Kidney tubule cell (primary cell): ENCODE data around the gene SLC5A12.

ENCODE experiments used
- DNase-seq: peaks from one replicate; pipeline ENCODE4 v3.0.0-alpha.2; 2018; ENCODE audit warnings: low spot score

The SLC5A12 gene

DNA sequence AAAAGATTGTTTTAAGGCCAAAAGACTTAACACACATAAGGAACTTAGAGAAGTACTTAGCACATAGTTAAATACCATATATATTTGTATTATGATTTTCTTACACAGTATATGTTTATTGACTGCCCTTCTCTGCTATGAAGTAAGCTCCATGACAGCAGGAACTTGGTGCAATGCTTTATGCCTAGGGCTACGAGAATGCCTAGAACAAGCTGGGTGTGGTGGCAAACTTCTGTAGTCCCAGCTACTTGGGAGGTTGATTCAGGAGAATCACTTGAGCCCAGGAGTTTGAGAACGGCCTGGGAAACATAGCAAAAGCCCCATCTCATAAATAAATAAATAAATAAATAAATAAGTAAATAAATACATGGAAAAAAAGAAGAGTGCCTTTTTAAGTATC lies 1.9 kb downstream of the SLC5A12 start:
- DNase-seq: no peak

- no peak for DNase-seq
Observed at GRCh38 chr11:26719289-26719973, 2.4 kb downstream of the SLC5A12 start.

DNA sequence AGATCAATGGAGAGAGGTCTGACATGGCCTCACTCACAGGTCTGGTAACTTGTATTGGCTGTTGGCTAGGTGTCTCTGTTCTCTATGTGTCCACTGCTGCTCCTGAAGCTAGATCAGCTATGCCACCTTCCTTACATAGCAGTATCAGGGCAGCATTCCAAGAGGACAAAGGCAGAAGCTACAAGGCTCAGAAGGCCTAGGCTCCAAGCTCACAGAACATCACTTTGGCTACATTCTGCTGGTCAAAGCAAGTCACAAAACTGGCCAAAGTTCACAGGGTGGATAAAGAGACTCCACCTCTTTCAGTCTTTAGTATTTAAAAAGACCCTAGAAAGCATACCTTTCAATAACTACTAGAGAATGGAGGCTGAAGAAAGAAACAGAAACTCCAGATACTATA lies 4.1 kb downstream of the SLC5A12 start:
- no peak for DNase-seq

GRCh38 chr11:26715133-26715532 lies 6.7 kb downstream of the SLC5A12 start:
- no peak for DNase-seq

DNA sequence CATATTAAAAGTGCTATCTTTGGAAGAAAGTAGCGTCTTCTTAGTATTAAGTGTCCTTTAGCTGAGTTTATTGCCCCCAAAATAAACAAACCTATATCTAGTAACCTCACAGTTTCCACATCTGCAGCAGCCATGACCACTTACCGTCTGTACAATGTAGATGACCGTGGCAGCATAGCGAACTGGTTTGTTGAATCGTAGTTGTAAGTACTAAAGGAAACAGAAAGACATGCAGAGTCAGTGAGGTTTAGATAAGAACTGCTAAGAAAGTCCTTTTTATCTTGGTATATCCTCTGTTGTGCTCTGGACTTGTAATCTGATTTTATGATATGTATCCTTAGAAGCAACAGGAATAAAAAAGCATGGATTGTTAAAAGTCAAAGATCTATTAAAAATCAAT lies 9.4 kb downstream of the SLC5A12 start:
- DNase-seq: no peak

GRCh38 chr11:26710489-26710888 lies 11.4 kb downstream of the SLC5A12 start:
- no peak for DNase-seq

- no peak for DNase-seq
Observed at GRCh38 chr11:26708736-26709456, 13.0 kb downstream of the SLC5A12 start.

DNA sequence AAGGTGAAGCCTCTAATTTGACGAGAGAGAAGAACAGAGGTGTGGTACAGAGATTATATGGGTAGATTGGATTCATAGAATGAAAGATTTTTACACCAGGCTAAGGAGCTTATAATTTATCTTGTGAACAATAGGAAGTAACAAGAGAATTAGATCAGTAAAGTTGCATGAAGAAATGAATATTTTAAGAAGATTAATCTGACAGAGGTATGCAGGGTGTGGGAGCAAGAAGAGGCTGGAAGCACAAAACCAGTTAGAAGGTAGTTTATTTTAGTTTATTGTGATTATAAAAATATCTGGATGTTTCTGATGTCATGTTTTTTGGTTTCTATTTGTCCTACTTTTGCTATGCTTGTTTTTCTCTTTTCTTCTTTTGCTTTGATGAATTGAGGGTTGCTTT lies 15.7 kb downstream of the SLC5A12 start:
- no peak for DNase-seq

DNA sequence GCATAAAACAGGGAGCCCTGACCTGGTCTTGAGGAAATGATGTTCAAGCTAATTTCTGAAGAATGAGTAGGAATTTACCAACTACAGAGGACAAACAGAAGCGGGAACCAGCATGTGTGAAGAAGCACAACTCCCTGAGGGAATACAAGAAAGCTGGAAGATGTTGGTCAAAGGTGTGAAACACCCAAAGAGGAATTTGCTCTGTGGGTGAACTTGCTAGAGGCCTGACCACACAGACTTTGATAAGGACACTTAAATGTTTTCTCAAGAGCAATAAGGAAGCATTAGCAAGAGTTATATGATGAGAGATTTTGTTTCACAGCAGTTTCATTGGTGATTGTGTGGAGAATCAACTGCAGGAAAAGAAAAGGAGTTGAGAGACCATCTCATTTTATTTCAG lies 17.6 kb downstream of the SLC5A12 start:
- DNase-seq: peak; percentile 30

GRCh38 chr11:26703411-26704191 lies 18.3 kb downstream of the SLC5A12 start:
- DNase-seq: no peak

GRCh38 chr11:26702406-26702805 lies 19.5 kb downstream of the SLC5A12 start:
- no peak for DNase-seq

DNA sequence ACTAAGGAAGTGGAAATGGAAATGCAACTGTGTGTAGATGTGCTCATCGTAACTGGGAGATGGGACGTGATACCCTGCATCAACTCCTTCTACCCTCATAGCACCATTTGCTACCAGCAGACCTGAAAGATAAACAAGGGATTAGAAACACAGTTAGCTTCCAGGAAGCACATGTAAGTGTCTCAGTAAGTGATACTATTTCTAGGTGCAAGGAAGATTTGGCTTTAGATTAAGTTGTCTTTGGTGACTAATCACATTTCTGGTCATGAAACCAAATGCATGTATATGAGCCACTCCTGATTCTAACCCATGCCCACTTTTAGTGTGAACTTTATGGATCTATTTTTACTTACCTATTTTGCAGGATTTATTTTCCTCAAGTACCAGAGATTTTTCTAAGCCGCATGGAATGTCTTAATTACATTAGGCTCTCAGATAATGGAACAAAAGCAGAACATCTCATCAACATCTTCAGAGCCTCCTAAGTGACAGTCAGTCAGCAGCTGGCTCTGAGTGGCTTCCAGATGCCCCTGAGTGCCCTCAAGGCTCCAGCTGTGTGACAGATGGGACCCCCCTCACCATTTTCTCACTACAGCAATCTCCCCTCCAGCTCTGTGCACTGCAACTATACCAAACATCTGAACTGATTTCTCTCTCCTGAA lies 21.2 kb downstream of the SLC5A12 start:
- no peak for DNase-seq

- DNase-seq: no peak
Observed at GRCh38 chr11:26698224-26698623, 23.6 kb downstream of the SLC5A12 start.

DNA sequence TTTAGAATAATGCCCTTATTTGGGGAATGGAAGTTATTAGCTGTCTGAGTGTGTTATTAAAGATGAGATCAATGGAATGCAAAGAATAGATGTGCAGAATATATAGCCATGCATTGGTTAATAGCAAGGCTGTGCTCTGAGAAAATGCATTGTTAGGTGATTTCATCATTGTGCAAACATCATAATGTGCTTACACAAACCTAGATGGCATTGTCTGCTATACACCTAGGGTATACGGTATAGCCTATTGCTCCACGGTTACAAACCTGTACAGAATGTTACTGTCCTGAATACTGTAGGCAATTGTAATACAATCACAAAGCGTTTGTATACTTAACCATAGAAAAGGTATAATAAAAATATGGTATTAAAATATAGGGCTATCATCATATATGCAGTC lies 25.5 kb downstream of the SLC5A12 start:
- DNase-seq: no peak

DNA sequence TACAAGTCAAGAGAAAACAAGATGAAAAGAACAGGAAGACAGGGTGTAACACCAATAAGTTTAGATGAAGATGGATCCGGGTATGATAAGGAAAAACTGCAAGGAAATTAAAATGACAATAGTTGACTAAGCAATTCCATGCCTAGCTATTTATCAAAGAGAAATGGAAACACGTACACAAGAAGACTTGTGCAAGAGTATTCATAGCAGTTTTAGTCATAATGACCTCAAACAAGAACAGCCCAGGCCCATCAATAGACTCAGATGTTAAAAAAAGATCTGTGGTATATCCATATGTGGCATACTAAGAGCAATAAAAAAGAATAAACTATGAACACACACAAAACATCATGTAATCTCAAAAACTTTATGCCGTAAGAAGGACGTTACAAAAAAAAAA lies 33.2 kb downstream of the SLC5A12 start:
- no peak for DNase-seq

DNA sequence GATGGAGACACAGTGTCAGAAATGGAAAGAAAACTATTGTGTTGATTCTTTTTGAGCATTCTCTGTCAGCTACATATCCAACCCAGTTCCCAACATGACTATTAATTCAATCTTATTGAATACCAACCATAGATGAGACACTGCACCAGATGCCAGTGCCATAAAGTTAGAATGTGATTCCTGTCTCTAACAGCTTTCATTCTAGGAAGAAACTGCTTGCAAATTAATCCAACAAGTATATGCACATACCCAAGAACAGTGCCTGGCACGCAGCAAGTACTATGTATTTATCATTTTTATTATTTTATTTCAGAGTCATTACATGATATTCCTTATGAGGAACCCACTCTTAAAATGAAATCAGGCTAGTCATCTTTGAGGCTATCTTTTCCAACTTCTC lies 34.5 kb downstream of the SLC5A12 start:
- no peak for DNase-seq

DNA sequence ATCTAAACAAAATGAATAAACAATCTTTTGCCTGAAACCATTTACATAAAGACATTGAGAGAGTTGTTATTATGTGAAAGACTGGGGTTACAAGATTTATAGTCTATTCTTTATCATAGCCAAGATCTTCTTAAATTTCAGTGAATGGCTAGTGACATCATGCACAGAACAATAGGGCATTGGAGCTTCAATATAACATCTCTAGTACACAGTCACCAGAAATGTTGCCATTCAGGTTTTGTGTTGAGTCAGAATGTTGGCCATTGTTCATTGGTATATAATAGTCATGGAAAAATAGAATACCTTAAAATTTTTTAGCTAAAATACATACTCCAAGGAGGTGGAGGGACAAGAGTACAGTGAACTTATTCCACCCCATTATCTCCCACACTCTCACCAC lies 44.3 kb downstream of the SLC5A12 start:
- DNase-seq: peak; percentile 22

- DNase-seq: no peak
Observed at GRCh38 chr11:26676641-26677040, 45.2 kb downstream of the SLC5A12 start.

- DNase-seq: no peak
Observed at GRCh38 chr11:26675233-26675928, 46.5 kb downstream of the SLC5A12 start.

DNA sequence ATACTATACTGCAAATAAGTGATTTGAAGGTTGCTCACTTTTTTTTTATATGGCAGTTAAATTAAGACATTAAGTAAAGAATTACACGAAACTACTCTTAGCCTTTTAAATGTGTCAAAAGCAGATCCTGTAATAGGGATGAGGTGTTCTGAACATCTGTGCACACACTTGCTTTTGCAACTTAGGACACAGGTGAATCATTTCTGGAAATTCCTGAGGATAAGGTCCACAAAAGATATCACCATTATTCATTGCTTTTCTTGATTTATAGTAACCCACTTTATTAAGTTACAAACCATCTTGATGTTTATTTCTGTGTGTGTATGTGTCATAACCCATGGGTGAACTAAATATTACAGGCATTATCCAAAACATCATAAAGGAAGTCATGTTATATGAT lies 55.9 kb downstream of the SLC5A12 start:
- peak; percentile 3 for DNase-seq

GRCh38 chr11:26665036-26665435 lies 56.8 kb downstream of the SLC5A12 start:
- DNase-seq: no peak

GRCh38 chr11:26662916-26663315 lies 58.9 kb downstream of the SLC5A12 start:
- no peak for DNase-seq
